H1 (cell line): ENCODE results near the gene ADGB.

Source experiments
- POLR2A ChIP-seq, 2 experiments: IDR thresholded peaks; 1 replicate in 1 of 2; 2 replicates in 1 of 2; pipeline ENCODE4 v1.6.1; 2011; ENCODE audit warnings: low read depth in 2 of 2, low read length in 2 of 2, mild to moderate bottlenecking in 2 of 2; ENCODE audit errors: control extremely low read depth in 1 of 2
- RAD21 ChIP-seq, 2 experiments: IDR thresholded peaks in 1 of 2; conservative IDR thresholded peaks in 1 of 2; 2 replicates each; pipeline ENCODE4 v1.6.1; 2011; ENCODE audit warnings: low read depth in 2 of 2, low read length in 2 of 2, improper control_type of control experiment in 1 of 2, inconsistent platforms in 1 of 2, mild to moderate bottlenecking in 1 of 2, moderate library complexity in 1 of 2
- RBBP5 ChIP-seq: IDR thresholded peaks from 2 replicates; pipeline ENCODE4 v1.7.1; 2012; ENCODE audit warnings: low read depth, mild to moderate bottlenecking, inconsistent platforms, low read length, moderate library complexity, borderline replicate concordance
- ZNF274 ChIP-seq: IDR thresholded peaks from 2 replicates; pipeline ENCODE4 v1.7.0; 2012; ENCODE audit warnings: low read length, borderline replicate concordance; ENCODE audit errors: extremely low read depth
- TF ChIP-seq, protein P1 (sequence below): IDR thresholded peaks from 2 replicates; pipeline ENCODE4 v1.6.1; 2011; ENCODE audit warnings: low read length, improper control_type of control experiment
- TF ChIP-seq, protein P2 (sequence below), 3 experiments: IDR thresholded peaks; 1 replicate in 2 of 3; 2 replicates in 1 of 3; pipeline versions ENCODE4 v1.5.1 to v1.6.1; 2011; ENCODE audit warnings: low read length in 3 of 3, mild to moderate bottlenecking in 3 of 3, inconsistent platforms in 2 of 3, low read depth in 1 of 3, moderate library complexity in 1 of 3; ENCODE audit not compliant: insufficient read depth in 1 of 3; ENCODE audit errors: control extremely low read depth in 1 of 3

DNA sequence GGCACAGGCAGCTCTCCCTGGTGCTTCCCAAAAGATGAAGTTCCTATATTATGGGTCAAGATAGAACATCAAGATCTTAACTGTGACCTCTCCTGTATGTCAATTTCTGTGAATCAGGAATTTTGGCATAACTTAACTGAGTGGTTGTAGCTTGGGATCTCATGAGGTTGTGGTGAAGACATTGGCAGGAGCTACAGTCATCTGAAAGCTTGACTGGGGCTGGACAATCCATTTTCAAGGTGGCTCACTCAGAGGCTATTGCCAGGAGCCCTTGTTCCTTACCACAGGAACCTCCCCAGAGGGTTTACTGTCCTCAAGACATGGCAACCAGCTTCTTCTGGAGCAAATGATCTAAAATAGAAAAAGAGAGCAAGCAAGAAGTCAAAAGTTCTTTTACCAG, 252.2 kb downstream of the ADGB start:
- TF ChIP-seq RAD21 (IDR thresholded peaks at IDR 0.05 in 1 of 2, conservative IDR thresholded peaks at IDR 0.05 in 1 of 2; ENCODE audit: low read depth in 2 of 2, low read length in 2 of 2) (no peak), ZNF274 (no peak), RBBP5 (no peak), POLR2A (IDR thresholded peaks at IDR 0.05; ENCODE audit: control extremely low read depth in 1 of 2, low read depth in 2 of 2, low read length in 2 of 2) (no peak)
- TF ChIP-seq, protein P1, sequence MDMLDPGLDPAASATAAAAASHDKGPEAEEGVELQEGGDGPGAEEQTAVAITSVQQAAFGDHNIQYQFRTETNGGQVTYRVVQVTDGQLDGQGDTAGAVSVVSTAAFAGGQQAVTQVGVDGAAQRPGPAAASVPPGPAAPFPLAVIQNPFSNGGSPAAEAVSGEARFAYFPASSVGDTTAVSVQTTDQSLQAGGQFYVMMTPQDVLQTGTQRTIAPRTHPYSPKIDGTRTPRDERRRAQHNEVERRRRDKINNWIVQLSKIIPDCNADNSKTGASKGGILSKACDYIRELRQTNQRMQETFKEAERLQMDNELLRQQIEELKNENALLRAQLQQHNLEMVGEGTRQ, result no peak
- TF ChIP-seq, protein P2, sequence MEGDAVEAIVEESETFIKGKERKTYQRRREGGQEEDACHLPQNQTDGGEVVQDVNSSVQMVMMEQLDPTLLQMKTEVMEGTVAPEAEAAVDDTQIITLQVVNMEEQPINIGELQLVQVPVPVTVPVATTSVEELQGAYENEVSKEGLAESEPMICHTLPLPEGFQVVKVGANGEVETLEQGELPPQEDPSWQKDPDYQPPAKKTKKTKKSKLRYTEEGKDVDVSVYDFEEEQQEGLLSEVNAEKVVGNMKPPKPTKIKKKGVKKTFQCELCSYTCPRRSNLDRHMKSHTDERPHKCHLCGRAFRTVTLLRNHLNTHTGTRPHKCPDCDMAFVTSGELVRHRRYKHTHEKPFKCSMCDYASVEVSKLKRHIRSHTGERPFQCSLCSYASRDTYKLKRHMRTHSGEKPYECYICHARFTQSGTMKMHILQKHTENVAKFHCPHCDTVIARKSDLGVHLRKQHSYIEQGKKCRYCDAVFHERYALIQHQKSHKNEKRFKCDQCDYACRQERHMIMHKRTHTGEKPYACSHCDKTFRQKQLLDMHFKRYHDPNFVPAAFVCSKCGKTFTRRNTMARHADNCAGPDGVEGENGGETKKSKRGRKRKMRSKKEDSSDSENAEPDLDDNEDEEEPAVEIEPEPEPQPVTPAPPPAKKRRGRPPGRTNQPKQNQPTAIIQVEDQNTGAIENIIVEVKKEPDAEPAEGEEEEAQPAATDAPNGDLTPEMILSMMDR (IDR thresholded peaks at IDR 0.05; ENCODE audit: control extremely low read depth in 1 of 3, insufficient read depth in 1 of 3, low read depth in 1 of 3, low read length in 3 of 3), result no peak
